HG03439 (cell line): ENCODE results near the gene OOEP.

Source experiments
- ATAC-seq: cut with Tn5 transposase; IDR thresholded peaks from one replicate; pipeline ENCODE4 v1.9.1; 2021; ENCODE audit warnings: mild to moderate bottlenecking, moderate library complexity; ENCODE audit not compliant: unreplicated experiment

OOEP gene

GRCh38 chr6:73367761-73368355 is 1.8 kb downstream of the OOEP start:
- no peak for ATAC-seq

DNA sequence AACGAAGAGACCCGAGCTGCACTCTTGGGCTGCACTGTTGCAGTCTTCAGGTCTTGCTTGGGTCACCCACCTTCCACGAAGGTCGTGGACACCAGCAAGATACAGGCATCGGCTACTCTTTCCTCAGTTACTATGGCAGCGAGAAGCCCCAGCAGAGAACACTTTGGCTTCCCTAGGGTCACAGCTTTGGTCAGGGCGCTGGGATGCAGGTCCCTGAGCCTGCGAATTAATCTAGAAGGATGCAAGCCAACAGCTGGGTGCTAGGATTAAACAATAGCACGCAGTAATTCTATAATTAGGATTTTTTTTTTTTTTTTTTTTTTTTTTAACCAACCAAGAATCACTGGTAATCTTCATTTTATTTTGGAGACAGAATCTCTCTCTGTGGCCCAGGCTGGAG is 5.1 kb downstream of the OOEP start:
- no peak for ATAC-seq

DNA sequence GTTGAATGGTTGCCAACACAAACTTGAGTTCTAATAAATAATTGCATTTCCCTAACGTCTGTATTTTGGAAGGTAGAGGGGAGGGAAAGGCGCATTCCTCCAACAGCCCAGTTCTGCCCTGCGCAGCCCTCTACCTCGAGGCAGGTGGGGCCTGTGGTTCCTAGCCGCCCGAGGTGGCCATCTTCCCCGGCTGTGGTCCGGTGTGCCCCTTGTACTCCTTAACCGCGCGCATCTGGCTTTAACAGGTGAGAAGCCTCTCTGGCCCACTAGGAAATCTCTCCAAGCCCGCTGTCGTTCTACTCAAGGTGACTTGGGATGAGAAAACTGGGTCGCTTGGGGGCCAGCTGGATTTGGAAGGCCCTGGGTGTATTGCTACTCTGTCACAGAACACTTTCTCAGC is 5.6 kb downstream of the OOEP start:
- no peak for ATAC-seq

GRCh38 chr6:73363537-73363875 is 6.2 kb downstream of the OOEP start:
- ATAC-seq = no peak

GRCh38 chr6:73362869-73363536 is 6.7 kb downstream of the OOEP start:
- no peak for ATAC-seq

GRCh38 chr6:73362358-73362757 is 7.3 kb downstream of the OOEP start, which contains the start of gene KHDC3L:
Gene KHDC3L, plus strand, starts transcription at chr6:73362658. Its CDS starts 72 bp downstream, at chr6:73362730.
- ATAC-seq = no peak

GRCh38 chr6:73353636-73354593 is 15.8 kb downstream of the OOEP start, which contains the start of gene DPPA5:
Gene DPPA5, minus strand, starts transcription at chr6:73354276. Its CDS starts 51 bp downstream, at chr6:73354225.
- no peak for ATAC-seq

- no peak for ATAC-seq
Measured at GRCh38 chr6:73349311-73349710, 20.4 kb downstream of the OOEP start.

DNA sequence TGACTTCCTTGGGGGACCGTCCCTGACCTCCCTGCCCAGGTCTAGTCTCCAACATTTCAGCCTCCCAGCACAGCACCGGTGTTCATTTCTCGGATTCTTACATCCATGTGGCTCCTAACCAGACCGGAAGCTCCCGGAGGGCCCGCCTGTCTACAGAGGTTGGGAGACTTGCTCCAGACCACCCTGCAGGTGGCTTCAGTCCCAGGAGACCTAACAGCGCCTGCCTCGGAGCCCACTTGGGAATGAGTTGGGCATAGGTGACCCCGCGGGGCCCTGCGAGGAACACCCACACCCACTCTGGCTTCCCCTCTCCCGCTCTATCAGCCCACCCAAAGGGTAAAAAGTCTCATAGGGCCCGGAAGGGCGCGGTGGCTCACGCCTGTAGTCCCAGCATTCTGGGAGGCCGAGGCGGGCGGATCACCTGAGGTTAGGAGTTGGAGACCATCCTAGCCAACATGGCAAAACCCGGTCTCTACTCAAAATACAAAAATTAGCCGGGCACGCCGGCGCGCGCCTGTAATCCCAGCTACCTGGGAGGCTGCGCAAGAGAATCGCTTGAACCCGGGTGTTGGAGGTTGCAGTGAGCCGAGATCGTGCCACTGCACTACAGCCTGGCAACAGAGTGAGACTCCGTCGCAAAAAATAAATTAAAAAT is 21.0 kb downstream of the OOEP start:
- ATAC-seq = no peak

DNA sequence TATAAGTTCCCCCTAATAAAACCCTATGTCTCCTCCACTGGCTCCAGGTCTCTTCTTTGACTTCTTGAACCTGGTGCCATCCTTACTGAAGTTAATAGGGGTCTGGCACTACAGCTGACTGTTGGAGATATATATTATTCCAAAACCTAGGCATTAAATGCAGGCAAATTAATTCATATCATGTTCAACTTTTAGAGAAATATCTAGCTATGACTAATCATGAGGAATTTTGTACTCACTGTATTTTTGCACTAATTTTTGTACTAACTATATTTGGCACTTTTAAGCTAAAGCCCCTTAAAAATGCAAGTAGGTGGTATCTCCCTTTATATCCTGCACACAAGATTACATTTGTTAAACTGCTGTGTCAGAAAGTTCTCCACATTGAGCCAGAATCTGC is 26.5 kb downstream of the OOEP start:
- ATAC-seq = no peak

DNA sequence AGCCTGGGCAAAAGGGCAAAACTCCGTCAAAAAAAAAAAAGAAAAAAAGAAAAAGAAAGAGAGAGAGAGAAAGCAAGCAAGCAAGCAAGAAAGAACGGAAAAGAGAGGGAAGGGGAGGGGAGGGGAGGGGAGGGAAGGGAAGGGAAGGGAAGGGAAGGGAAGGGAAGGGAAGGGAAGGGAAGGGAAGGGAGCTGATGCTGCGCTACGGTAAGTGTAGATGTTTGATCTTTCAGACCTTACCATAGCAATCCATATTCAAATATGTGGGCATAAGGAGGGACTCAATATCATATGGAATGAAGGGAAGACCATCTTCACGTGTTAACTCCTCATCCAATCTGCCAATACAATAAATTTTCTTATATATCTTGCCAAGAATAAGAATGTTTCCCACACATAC is 27.5 kb downstream of the OOEP start:
- no peak for ATAC-seq

DNA sequence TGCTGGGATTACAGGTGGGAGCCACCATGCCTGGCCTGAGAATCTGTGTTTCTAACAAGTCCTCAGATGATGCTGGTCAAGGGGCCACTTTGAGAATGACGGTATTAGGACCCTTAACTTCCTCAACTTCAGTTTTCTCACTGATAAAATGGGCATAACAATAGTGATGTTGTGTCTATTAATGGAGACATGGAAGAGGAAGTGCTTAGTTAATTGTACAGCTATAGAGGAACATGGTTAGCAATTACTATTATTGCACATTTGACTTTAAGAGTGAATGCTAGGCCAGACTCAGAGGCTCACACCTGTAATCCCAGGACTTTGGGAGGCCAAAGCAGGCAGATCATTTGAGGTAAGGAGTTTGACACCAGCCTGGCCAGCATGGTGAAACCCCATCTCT is 28.4 kb downstream of the OOEP start:
- ATAC-seq = no peak

DNA sequence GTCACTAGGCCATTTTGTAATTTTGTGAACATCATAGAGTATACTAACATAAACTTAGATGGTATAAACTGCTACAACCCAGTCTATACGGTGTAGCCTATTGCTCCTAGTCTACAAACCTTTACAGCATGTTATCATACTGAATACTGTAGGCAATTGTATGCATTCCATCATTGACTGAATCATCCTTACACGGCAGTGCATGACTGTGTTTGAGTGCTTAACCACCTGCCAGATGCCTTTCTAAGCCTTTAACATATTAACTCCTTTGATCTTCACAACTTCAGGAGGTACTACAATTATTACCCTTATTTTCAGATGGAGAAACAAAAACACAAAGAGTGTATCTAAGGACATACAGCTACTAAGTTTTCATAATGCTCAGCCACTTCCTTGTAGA is 29.6 kb downstream of the OOEP start:
- ATAC-seq = no peak

GRCh38 chr6:73339340-73339739 is 30.4 kb downstream of the OOEP start:
- no peak for ATAC-seq

GRCh38 chr6:73329201-73329600 is 40.5 kb downstream of the OOEP start:
- ATAC-seq = peak; percentile 69

GRCh38 chr6:73328790-73329189 is 40.9 kb downstream of the OOEP start:
- ATAC-seq = no peak

DNA sequence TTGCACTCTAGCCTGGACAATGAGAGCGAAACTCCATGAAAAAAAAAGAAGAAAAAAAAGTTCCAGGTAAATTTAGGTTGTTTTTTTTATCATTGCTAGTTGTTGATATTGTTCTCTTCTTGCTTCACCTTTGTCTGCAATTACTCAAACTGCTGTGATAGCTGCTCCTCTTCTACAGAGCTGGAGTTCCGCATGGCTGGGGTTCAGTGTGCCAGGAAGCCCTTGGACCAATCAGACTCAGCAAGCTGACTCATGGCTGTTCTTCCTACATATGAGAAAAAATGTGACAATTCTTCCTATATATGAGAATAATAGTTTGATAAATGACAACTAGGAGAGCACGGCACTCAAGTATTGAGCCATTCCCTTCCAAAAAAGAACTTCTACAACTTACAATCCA is 44.0 kb downstream of the OOEP start:
- ATAC-seq = no peak

DNA sequence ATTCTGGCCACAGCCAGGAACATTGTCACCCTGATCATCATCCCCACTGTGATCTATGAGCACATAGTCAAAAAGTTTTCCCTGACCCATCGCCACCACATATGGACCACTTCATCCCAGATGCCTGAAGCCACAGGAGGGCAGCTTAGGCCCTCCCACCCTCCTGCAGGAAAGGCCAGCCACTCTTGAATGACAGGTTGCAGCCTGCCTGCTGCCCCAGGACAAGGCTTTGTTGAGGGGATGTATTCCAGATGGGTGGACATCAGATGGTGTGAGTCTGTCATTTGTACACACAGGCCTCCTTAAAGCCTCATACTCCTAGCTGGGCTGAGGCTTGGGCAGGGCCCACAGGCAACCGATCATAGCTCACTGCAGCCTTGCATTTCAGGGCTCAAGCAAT is 46.4 kb downstream of the OOEP start:
- no peak for ATAC-seq
